HFFc6 (cell line): ENCODE measurements around the gene RNF213. TPM values are rescaled to one million over a fixed set of nuclear protein-coding genes. Genes with fewer than 3 reads are reported as not detected.

Source experiments
- DNase-seq: peaks from one replicate; pipeline ENCODE4 v3.0.0-alpha.2; 2018
- H3K27ac Mint-ChIP-seq: 2 replicates; pipeline ENCODE4 v1.8.0; 2020; ENCODE audit warnings: mild to moderate bottlenecking, mixed read lengths
- H3K27me3 Mint-ChIP-seq: 2 replicates; pipeline ENCODE4 v1.8.0; 2021; ENCODE audit warnings: mild to moderate bottlenecking, moderate library complexity, mixed read lengths; ENCODE audit not compliant: insufficient read depth
- H3K36me3 Mint-ChIP-seq: 2 replicates; pipeline ENCODE4 v1.8.0; 2021; ENCODE audit warnings: low read depth, mixed read lengths
- H3K4me1 Mint-ChIP-seq: 2 replicates; pipeline ENCODE4 v1.8.0; 2020; ENCODE audit warnings: low read depth, mixed read lengths
- H3K4me3 Mint-ChIP-seq: 2 replicates; pipeline ENCODE4 v1.8.0; 2020; ENCODE audit warnings: mild to moderate bottlenecking, moderate library complexity, mixed read lengths
- H3K9me3 Mint-ChIP-seq: 2 replicates; pipeline ENCODE4 v1.8.0; 2020; ENCODE audit warnings: mild to moderate bottlenecking, mixed read lengths
- total RNA-seq, 6 experiments: library from RNA; stranded (reverse); fragmentation: NEBNext Ultra II Directional; extraction: Animal tissue kit (Norgen Biotek cat#: 25700); gene quantifications; 2 replicates in 1 of 6; 3 replicates in 5 of 6; pipeline ENCODE4 v1.2.3, GENCODE V29; 2021
- TF ChIP-seq, protein P1 (sequence below): fragments of 200-600 bp; sonication (generic); IDR thresholded peaks from 2 replicates; pipeline ENCODE4 v1.5.0; 2021; ENCODE audit warnings: antibody characterized with exemption, mild to moderate bottlenecking

The RNF213 gene
- total RNA-seq, 6 experiments from 2014 or later = 42.0 to 51.6 (median 48.3) TPM

DNA sequence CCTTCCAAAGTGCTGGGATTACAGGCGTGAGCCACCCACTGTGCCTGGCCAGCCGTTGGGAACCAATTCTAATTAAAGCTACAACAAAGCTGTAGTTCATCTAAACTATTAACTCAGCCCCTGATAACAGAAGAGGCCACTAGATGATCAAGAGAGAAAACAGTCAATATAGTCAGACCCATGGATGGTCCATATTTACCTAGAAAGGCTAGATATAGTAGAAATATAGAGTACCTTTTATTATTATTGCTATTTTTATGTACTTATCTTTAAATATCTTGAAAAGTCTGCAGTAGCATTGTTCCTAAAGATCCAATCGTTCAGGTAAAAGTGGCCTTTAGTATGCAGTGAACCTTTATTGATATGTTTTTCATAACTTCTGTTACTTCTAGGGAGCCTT lies 43.2 kb downstream of the RNF213 start:
- DNase-seq = no peak
- H3K36me3 Mint-ChIP-seq = peaks cover 83% of the 10 kb centered on the region
- H3K4me1 Mint-ChIP-seq = no peaks in the 10 kb centered on the region
- TF ChIP-seq, protein P1, sequence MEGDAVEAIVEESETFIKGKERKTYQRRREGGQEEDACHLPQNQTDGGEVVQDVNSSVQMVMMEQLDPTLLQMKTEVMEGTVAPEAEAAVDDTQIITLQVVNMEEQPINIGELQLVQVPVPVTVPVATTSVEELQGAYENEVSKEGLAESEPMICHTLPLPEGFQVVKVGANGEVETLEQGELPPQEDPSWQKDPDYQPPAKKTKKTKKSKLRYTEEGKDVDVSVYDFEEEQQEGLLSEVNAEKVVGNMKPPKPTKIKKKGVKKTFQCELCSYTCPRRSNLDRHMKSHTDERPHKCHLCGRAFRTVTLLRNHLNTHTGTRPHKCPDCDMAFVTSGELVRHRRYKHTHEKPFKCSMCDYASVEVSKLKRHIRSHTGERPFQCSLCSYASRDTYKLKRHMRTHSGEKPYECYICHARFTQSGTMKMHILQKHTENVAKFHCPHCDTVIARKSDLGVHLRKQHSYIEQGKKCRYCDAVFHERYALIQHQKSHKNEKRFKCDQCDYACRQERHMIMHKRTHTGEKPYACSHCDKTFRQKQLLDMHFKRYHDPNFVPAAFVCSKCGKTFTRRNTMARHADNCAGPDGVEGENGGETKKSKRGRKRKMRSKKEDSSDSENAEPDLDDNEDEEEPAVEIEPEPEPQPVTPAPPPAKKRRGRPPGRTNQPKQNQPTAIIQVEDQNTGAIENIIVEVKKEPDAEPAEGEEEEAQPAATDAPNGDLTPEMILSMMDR = no peak
- H3K27ac Mint-ChIP-seq = no peak overlapping the region
- H3K27me3 Mint-ChIP-seq = peaks cover 4% of the 10 kb centered on the region
- H3K4me3 Mint-ChIP-seq = no peak overlapping the region
- peaks cover 12% of the 10 kb centered on the region for H3K9me3 Mint-ChIP-seq

- H3K4me1 Mint-ChIP-seq = no peaks in the 10 kb centered on the region
- H3K36me3 Mint-ChIP-seq = peaks cover 60% of the 10 kb centered on the region
- H3K4me3 Mint-ChIP-seq = no peak overlapping the region
- H3K9me3 Mint-ChIP-seq = peaks cover 8% of the 10 kb centered on the region
- H3K27me3 Mint-ChIP-seq = peaks cover 8% of the 10 kb centered on the region
- 0 out of 2 replicates have a peak overlapping the region, but pooled peaks have one; percentile 3 for H3K27ac Mint-ChIP-seq
- TF ChIP-seq, protein P1 = no peak
- DNase-seq = no peak
Observed at GRCh38 chr17:80307994-80308691, 47.5 kb downstream of the RNF213 start.

DNA sequence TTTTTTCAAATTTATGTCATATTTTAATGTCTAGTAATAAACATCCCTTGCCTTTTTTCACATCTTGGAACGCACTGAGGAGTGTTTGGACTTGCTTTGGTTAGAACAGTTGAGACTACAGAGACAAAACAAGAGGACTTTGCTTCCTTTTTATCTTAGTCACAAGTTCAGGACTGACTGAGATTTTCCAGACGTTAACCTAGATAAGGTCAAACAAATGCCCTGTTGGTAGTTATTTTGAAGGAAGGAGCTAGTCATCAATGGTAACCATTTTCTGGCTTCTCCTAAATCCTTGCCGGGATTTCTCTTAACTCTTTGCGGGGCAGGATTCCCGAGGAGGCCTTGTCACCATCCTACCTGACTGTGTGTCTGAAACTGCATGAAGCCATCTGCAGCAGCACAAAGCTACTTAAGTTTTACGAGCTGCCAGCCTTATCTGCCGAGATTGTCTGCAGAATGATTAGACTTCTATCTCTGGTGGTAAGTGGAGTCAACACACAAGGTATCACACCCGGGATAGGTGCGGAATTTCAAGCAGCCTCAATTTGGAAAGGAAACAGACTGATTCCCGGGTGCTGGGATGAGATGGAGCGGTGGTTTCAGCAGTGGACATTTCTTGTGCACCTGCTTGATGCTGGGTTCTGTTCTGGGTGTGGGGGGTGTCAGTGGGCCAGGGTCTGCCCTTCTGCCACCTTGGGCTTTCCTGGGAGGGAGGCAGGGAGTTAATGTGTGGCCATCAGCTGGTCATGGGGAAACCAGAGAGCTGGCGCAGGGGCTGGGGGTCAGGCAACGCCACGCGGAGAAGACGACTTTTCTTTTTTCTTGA lies 48.3 kb downstream of the RNF213 start:
- TF ChIP-seq, protein P1 = no peak
- H3K9me3 Mint-ChIP-seq = peaks cover 4% of the 10 kb centered on the region; the same call in 1 of the 2 replicates
- no peaks in the 10 kb centered on the region for H3K4me1 Mint-ChIP-seq
- no peak overlapping the region for H3K4me3 Mint-ChIP-seq
- peaks cover 6% of the 10 kb centered on the region for H3K27me3 Mint-ChIP-seq
- H3K36me3 Mint-ChIP-seq = peaks cover 55% of the 10 kb centered on the region
- H3K27ac Mint-ChIP-seq = 0 out of 2 replicates have a peak overlapping the region, but pooled peaks have one; percentile 3
- no peak for DNase-seq

DNA sequence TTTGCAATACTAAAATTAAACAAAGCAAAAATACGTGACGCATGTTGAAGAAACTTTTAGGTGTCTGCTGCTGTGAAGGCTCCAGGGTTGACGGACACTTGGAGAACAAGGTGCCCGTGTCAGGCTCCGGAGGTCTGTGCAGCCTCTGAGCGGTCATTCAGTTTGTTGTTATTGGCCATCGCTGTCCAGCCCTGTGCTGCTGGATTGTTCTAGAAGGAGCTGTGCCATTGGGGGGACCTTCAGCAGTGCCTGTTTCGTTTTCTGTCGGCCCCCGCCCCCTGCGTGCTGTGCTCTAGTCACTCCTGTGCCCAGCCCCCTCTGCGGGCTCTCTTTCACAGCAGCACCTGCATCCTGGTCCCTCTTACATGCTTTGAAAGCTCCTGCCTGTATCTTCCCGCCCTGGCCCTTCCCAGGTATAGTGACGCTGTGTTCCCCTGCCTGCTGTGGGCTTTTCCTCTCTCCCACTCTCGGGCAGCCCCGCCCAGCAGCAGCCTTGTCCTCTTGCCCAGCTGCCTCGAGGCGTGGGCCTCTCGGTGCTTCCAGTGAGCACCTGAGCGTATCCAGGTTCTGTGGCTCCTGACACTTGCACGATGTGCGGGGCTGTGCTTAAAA lies 50.7 kb downstream of the RNF213 start:
- Mint-ChIP-seq H3K4me3 (no peak overlapping the region), H3K9me3 (no peaks in the 10 kb centered on the region), H3K4me1 (no peaks in the 10 kb centered on the region), H3K36me3 (peaks cover 44% of the 10 kb centered on the region), H3K27ac (no peak overlapping the region), H3K27me3 (peaks cover 6% of the 10 kb centered on the region)
- no peak for DNase-seq
- TF ChIP-seq, protein P1 = no peak

DNA sequence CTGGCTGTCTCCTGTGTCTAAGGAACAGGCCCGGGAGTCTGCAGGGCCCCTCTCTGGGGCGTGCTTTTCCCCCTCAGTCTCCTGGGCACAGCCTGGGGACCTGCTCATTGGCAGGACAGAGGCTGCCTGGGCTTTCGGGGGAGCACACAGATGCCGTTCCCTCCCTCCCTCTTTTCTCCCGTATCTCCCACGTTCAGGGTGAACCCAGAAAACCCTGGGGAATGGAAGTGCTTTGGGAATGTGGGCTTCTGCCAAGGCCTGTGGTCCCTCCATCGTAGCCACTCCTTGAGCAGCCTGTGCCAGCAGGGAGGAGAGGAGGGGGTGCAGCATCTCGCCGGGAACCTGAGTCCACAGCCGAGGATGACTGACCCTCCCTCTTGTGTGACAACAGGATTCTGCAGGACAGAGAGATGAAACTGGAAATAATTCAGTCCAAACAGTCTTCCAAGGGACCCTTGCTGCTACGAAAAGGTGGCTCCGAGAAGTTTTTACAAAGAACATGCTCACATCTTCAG lies 52.0 kb downstream of the RNF213 start:
- no peak overlapping the region for H3K27ac Mint-ChIP-seq
- TF ChIP-seq, protein P1 = no peak
- no peak for DNase-seq
- H3K36me3 Mint-ChIP-seq = peaks cover 47% of the 10 kb centered on the region
- H3K4me3 Mint-ChIP-seq = no peak overlapping the region
- H3K27me3 Mint-ChIP-seq = peaks cover 6% of the 10 kb centered on the region
- no peaks in the 10 kb centered on the region for H3K4me1 Mint-ChIP-seq
- no peaks in the 10 kb centered on the region for H3K9me3 Mint-ChIP-seq
